Amygdala (tissue), 56 donors: Measurements from ENCODE around the gene TNFRSF18.

ENCODE experiments used
- DNase-seq, 56 donors: peaks; one replicate each; lab custom pipeline; 2025; lab: John Stamatoyannopoulos, UW

The TNFRSF18 gene

GRCh38 chr1:1240822-1241587, 34.6 kb upstream of the TNFRSF18 start:
- no peak for DNase-seq

GRCh38 chr1:1240348-1240732, 33.9 kb upstream of the TNFRSF18 start:
- DNase-seq, result no peak

- no peak for DNase-seq
Observed at GRCh38 chr1:1239614-1240347, 33.4 kb upstream of the TNFRSF18 start.

GRCh38 chr1:1239227-1239613, 32.8 kb upstream of the TNFRSF18 start:
- DNase-seq, result no peak

- no peak for DNase-seq
Observed at GRCh38 chr1:1238702-1239178, 32.3 kb upstream of the TNFRSF18 start.

- peak in 2 of 56 donors; percentile 13 to 47 for DNase-seq
Observed at GRCh38 chr1:1237874-1238701, 31.7 kb upstream of the TNFRSF18 start.

- no peak for DNase-seq
Observed at GRCh38 chr1:1236945-1237873, 30.8 kb upstream of the TNFRSF18 start.

- no peak for DNase-seq
Observed at GRCh38 chr1:1236176-1236763, 29.9 kb upstream of the TNFRSF18 start.

GRCh38 chr1:1235016-1235744, 28.8 kb upstream of the TNFRSF18 start:
- no peak for DNase-seq

- DNase-seq, result no peak
Observed at GRCh38 chr1:1234180-1234808, 27.9 kb upstream of the TNFRSF18 start.

- no peak for DNase-seq
Observed at GRCh38 chr1:1233567-1233892, 27.1 kb upstream of the TNFRSF18 start.

- DNase-seq, result peak in 1 of 56 donors; percentile 43
Observed at GRCh38 chr1:1232796-1233566, 26.6 kb upstream of the TNFRSF18 start.

GRCh38 chr1:1232208-1232795, 25.9 kb upstream of the TNFRSF18 start, which contains the start of gene B3GALT6:
Gene B3GALT6, plus strand, starts transcription at chr1:1232237. Its CDS starts 42 bp downstream, at chr1:1232279.
- DNase-seq, result peak in 3 of 56 donors; percentile 40 to 68 (median 66)

- DNase-seq, result peak; percentile 59 to 98 (median 91)
Observed at GRCh38 chr1:1231400-1232207, 25.2 kb upstream of the TNFRSF18 start, which contains the start of gene SDF4. Gene SDF4, minus strand, starts transcription at chr1:1232001. Its CDS starts 3,229 bp downstream, at chr1:1228772.

GRCh38 chr1:1230656-1231399, 24.4 kb upstream of the TNFRSF18 start:
- DNase-seq, result no peak
